Stimulated activated naive CD8-positive, alpha-beta T cell treated with anti-CD3 and anti-CD28 coated beads, Interleukin-15, Interleukin-2, amounts not matched to agents 100 U/mL and 50 U/mL, for 24 hours (primary cell): ENCODE data around the gene SORT1.
"Not testable (repeated sequence)": the region's sequence is repeated elsewhere in the genome, so short reads cannot be mapped to it uniquely, and the experiment has no call there.

Experiments used
- ATAC-seq: fragments of 150-1000 bp; cut with Tn5 transposase; one replicate; pipeline ENCODE4 v1.10.0; 2021
- DNase-seq: peaks from one replicate; pipeline ENCODE4 v3.0.0; 2021

SORT1 gene

GRCh38 chr1:109396871-109397580, 692 bp downstream of the SORT1 start:
- peak; percentile 12 for ATAC-seq
- DNase-seq, result no peak

- DNase-seq, result no peak
- no peak for ATAC-seq
Measured at GRCh38 chr1:109396513-109396839, 1.2 kb downstream of the SORT1 start.

- no peak for ATAC-seq
- DNase-seq, result no peak
Measured at GRCh38 chr1:109395602-109396512, 1.9 kb downstream of the SORT1 start.

- not testable (repeated sequence) for ATAC-seq, DNase-seq
Measured at GRCh38 chr1:109395282-109395599, 2.5 kb downstream of the SORT1 start.

- ATAC-seq, result no peak
- no peak for DNase-seq
Measured at GRCh38 chr1:109394591-109395281, 3.0 kb downstream of the SORT1 start.

- no peak for ATAC-seq
- no peak for DNase-seq
Measured at GRCh38 chr1:109393617-109394233, 4.0 kb downstream of the SORT1 start.

GRCh38 chr1:109392788-109393616, 4.7 kb downstream of the SORT1 start:
- ATAC-seq (no peak), DNase-seq (no peak)

- DNase-seq, result no peak
- ATAC-seq, result no peak
Measured at GRCh38 chr1:109392037-109392787, 5.5 kb downstream of the SORT1 start.

GRCh38 chr1:109391626-109392025, 6.1 kb downstream of the SORT1 start:
- DNase-seq (no peak), ATAC-seq (no peak)

- no peak for DNase-seq
- ATAC-seq, result no peak
Measured at GRCh38 chr1:109391157-109391556, 6.6 kb downstream of the SORT1 start.

- no peak for ATAC-seq
- DNase-seq, result no peak
Measured at GRCh38 chr1:109389638-109390341, 7.9 kb downstream of the SORT1 start.

GRCh38 chr1:109388884-109389637, 8.7 kb downstream of the SORT1 start:
- DNase-seq (no peak), ATAC-seq (no peak)

- DNase-seq, result no peak
- ATAC-seq, result no peak
Measured at GRCh38 chr1:109388208-109388711, 9.5 kb downstream of the SORT1 start.

GRCh38 chr1:109386054-109386717, 11.5 kb downstream of the SORT1 start:
- no peak for ATAC-seq
- DNase-seq, result no peak

GRCh38 chr1:109385417-109385816, 12.3 kb downstream of the SORT1 start:
- ATAC-seq (no peak), DNase-seq (no peak)

GRCh38 chr1:109383854-109384253, 13.9 kb downstream of the SORT1 start:
- ATAC-seq, result no peak

GRCh38 chr1:109383087-109383779, 14.5 kb downstream of the SORT1 start:
- no peak for DNase-seq

More at GRCh38 chr1:109383854-109384253, 13.9 kb downstream of the SORT1 start:
- DNase-seq, result no peak

GRCh38 chr1:109381573-109381972, 16.1 kb downstream of the SORT1 start:
- ATAC-seq, result no peak
- DNase-seq, result no peak

More at GRCh38 chr1:109383087-109383779, 14.5 kb downstream of the SORT1 start:
- ATAC-seq, result no peak
